Measurements from ENCODE around the gene PHC2. TPM values are rescaled to one million over a fixed set of nuclear protein-coding genes. Genes with fewer than 3 reads are reported as not detected.

PHC2 gene
- total RNA-seq, 1 donor from 2014 or later, result 32.4 TPM

DNA sequence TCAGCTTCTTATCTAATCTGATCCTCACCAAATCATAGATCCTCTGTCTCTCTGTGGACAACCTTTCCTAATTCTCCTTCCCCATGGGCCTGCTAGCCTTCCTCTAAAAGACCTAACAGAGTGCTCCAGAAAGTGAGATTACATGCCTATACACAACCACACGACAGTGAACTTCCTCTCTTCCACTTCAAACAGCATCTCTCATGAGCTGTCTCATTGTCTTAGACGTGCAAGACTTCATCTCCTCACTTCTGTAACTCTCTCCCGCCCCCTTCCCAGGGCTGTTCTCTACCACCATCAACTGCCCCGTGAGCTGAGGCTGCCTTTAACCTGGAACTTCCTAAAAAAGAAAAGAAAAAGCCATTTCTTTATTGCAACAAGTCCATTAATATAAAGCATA lies 95.9 kb downstream of the PHC2 start:
- Mint-ChIP-seq H3K36me3 (ENCODE audit: low read depth) (peaks cover 26% of the 10 kb centered on the region), H3K4me3 (no peak overlapping the region), H3K9me3 (no peaks in the 10 kb centered on the region), H3K27me3 (no peaks in the 10 kb centered on the region), H3K27ac (peak overlapping the region; percentile 46), H3K4me1 (peaks cover 16% of the 10 kb centered on the region)
- no peak for DNase-seq
- intact Hi-C loops (cut with micrococcal nuclease), result no loop called here

DNA sequence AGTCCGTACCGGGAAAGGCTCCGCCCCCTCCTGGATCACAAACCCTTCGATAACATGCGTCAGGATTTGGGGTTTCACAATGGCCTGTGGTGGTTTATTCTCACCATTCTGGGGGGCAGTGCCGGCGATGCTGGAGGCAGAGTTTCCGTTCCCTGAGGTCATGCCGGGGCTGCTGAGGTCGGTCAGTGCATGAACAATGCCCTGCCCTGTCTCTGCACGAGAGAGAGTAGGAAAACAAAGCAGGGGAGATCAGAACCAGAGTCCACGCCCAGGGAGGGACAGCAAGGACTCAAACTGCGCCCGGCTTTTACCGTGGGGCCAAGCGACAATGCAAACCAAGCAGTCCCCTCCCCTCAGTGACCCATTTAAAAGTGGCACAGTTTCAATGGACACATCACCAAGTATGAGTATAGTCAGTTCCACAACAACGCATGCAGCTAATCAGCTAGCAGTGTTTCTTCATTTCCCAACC lies 96.8 kb downstream of the PHC2 start:
- Mint-ChIP-seq H3K4me1 (peaks cover 14% of the 10 kb centered on the region), H3K27me3 (no peaks in the 10 kb centered on the region), H3K4me3 (no peak overlapping the region), H3K9me3 (no peaks in the 10 kb centered on the region), H3K36me3 (ENCODE audit: low read depth) (peaks cover 35% of the 10 kb centered on the region), H3K27ac (no peak overlapping the region)
- DNase-seq, result no peak
- intact Hi-C loops (cut with micrococcal nuclease), result no loop called here

DNA sequence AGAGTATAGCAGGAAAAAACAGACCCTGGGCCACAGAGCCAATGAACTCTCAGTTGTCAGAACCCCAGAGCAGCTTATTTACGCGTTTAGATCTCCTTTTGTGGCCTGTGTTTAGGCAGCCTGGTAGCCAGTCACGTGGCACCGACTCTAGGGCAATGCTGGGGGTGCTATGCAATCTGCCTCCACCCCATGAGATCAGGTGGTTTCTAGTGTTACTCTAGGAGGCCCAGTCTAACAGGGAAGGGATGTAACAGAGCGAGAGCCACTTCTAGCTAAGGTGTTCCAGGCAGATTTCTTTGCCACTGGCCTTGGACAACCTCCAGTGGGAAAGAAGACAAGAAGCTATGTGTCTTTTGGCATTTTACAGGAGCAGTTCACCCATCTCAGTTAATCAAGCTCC lies 98.0 kb downstream of the PHC2 start:
- H3K27ac Mint-ChIP-seq, result no peak overlapping the region
- intact Hi-C loops (cut with micrococcal nuclease), result no loop called here
- H3K9me3 Mint-ChIP-seq, result no peaks in the 10 kb centered on the region
- peaks cover 12% of the 10 kb centered on the region for H3K4me1 Mint-ChIP-seq
- peaks cover 45% of the 10 kb centered on the region for H3K36me3 Mint-ChIP-seq (ENCODE audit: low read depth)
- no peaks in the 10 kb centered on the region for H3K27me3 Mint-ChIP-seq
- no peak for DNase-seq
- no peak overlapping the region for H3K4me3 Mint-ChIP-seq

DNA sequence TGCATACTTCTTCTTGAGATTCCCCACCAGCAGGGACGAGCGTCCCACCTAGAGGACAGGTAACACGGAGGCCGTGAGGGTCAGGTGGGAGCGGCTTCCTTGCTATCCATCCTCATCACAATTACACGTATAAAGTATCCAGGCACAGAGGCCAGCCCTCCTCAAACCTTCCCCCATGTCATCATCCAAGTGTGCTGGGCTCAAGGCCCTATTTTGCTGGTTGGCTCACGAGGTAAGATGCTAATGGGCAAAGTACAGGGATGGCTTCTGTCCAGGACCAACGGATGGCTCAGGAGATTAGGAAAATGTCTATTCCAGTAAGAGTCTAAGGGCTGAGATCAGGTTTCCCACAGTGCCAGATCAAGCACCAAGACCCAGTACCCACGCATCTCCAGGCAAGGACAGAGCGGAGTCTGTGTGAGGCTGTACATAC lies 98.5 kb downstream of the PHC2 start:
- no peak for DNase-seq
- Mint-ChIP-seq H3K27ac (peak overlapping the region; percentile 34), H3K36me3 (ENCODE audit: low read depth) (peaks cover 48% of the 10 kb centered on the region), H3K9me3 (no peaks in the 10 kb centered on the region), H3K27me3 (no peaks in the 10 kb centered on the region), H3K4me1 (peaks cover 11% of the 10 kb centered on the region), H3K4me3 (no peak overlapping the region)
- intact Hi-C loops (cut with micrococcal nuclease), result no loop called here

DNA sequence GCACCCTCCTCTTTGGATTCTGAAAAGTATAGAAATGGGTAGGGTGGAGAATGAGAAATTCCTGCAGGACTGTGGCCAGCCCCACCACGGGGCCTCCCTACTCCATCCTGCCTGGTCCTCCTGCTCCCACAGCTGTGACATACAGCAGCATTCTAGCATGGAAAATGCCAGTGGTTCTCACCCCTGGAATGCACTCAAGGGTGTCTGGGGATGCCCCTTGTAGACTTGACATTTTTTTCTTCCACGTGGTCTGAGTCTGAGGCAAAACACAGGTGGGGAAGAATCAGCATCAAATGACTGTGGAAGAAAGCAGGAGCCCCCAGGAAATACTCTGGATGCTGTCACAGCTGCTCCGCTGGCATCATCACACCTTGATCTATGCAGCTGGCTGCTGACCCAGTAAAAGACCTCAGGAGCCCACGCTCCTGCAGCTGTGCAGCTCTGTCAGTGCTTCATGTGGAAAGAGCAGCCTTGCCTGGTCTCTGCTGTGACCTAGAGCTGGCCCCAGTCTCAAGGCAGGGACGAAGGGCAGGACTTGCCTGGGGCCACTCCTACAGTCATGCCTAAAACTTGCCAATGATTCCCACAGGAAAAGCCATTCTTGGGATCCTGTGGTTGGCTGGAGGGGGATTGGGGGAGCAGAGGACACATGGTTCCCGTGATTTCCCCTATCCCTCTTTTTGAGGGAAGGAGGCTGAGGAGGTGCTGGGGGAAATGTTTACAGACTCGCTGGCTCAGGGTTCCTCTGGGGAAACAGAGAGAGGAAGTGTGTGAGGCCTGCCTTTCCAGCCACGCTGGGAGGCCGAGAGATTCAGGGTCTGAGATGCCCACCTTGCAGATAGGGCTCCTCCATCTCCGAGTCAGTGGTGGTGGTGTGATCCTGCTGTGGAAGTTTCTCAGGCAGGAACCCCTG lies 99.2 kb downstream of the PHC2 start:
- Mint-ChIP-seq H3K4me3 (no peak overlapping the region), H3K27ac (peak overlapping the region; percentile 34), H3K27me3 (no peaks in the 10 kb centered on the region), H3K36me3 (ENCODE audit: low read depth) (peaks cover 50% of the 10 kb centered on the region), H3K4me1 (peaks cover 11% of the 10 kb centered on the region), H3K9me3 (no peaks in the 10 kb centered on the region)
- intact Hi-C loops (cut with micrococcal nuclease), result no loop called here
- DNase-seq, result no peak

DNA sequence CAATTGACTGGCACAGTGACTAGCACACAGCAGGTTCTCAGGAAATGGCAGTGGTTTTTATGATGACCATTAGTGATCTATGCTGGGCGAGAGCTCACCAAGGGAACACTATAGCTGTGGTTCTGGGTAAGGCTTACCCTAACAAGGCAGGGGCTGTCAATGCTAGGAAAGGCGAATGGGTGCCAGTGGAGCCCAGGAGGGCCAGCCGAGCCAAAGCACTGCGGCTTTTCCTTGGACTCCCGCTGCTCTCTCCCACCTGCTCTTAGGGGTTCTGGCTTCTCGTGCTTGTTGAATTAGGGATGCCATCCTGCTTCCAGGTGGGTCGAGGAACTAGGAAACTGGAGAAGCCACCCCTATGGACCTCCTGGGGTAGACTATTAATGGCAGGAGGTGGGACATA lies 100.0 kb downstream of the PHC2 start:
- Mint-ChIP-seq H3K9me3 (no peaks in the 10 kb centered on the region), H3K4me1 (peaks cover 10% of the 10 kb centered on the region), H3K4me3 (no peak overlapping the region), H3K36me3 (ENCODE audit: low read depth) (peaks cover 53% of the 10 kb centered on the region), H3K27ac (no peak overlapping the region), H3K27me3 (no peaks in the 10 kb centered on the region)
- intact Hi-C loops (cut with micrococcal nuclease), result no loop called here
- no peak for DNase-seq

DNA sequence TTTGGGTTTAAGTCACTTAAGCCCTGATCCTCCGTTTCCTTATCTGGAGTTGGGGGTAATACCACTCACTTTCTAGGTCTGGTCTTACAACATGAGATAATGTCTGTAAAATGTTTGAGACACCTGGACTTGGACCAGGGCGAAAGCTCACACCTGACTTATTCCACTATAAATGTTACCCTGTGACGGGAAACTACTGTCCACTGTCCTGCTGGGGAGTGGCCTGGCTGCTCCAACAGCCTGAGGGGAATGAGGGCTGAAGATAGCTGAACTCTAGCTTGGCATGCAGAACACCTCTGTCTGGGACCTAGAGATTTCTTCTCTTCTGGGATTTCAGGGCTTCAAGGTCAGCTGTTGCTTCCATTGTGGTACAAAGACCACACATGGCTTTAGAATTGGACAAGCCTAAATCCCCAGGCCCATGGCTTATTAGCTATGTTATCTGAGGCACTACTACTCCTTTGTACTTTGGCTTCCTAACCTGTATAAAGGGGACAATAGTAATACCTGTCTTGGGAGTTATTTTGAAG lies 100.5 kb downstream of the PHC2 start:
- Mint-ChIP-seq H3K4me3 (no peak overlapping the region), H3K9me3 (no peaks in the 10 kb centered on the region), H3K36me3 (ENCODE audit: low read depth) (peaks cover 57% of the 10 kb centered on the region), H3K27ac (no peak overlapping the region), H3K27me3 (no peaks in the 10 kb centered on the region), H3K4me1 (peaks cover 10% of the 10 kb centered on the region)
- intact Hi-C loops (cut with micrococcal nuclease), result no loop called here
- DNase-seq, result no peak

DNA sequence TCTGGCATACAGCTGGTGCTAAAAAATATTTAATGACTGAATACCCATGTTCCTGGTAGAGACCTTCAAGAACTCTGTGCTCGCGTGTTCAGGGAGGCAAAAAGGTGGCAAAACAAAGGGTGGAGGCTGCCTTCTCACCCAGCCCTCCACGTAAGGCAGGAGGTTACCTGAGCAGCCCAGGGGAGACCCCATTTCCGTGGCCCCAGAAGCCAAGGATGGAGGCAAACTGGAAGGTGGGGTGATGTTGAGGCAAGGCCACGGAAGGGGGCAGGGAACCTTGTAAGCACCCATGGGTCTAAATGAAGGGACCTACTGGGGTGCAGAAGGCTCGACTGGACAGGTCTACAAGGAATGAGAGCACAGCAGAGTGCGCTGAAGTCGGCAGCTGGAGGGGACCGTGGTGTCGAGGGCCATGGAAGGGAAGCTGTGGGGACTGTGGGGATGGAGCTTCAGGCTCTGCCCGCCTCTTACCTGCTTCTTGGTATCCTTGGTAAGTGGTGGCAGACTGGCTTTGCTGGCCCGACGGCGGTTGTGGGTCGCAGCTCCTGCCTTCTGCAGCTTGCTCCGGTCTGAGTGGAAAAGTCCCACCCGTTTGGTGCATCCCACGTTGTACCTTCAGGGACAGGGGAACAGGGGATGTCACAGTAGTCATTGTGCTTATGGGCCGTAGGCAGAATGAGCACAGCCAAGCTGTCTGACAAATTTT lies 101.1 kb downstream of the PHC2 start:
- H3K27ac Mint-ChIP-seq, result peak overlapping the region; percentile 45
- H3K4me1 Mint-ChIP-seq, result peaks cover 4% of the 10 kb centered on the region
- intact Hi-C loops (cut with micrococcal nuclease), result no loop called here
- H3K36me3 Mint-ChIP-seq (ENCODE audit: low read depth), result peaks cover 59% of the 10 kb centered on the region
- H3K9me3 Mint-ChIP-seq, result no peaks in the 10 kb centered on the region
- H3K27me3 Mint-ChIP-seq, result no peaks in the 10 kb centered on the region
- DNase-seq, result no peak
- no peak overlapping the region for H3K4me3 Mint-ChIP-seq

DNA sequence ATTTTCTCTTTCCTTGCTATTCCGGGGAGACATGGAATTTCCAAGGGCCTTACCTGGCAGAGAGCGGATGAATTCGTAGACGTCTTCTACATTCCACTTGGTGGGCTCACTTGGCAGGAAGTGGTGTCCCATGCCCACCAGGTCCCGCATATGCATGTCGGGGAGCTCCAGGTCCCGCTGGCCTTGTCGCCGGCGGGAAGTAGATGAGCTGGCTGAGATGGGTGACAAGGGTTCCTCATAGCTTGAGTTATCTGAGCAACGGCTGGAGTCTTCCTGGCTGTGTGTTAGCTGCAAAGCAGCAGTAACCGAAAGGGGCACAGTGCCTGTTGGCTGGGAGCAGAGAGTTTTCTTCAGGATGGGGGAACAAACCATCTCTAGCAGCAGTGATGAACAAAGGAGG lies 102.1 kb downstream of the PHC2 start:
- no peak for DNase-seq
- Mint-ChIP-seq H3K36me3 (ENCODE audit: low read depth) (peaks cover 59% of the 10 kb centered on the region), H3K4me3 (no peak overlapping the region), H3K4me1 (peaks cover 2% of the 10 kb centered on the region), H3K27me3 (no peaks in the 10 kb centered on the region), H3K27ac (no peak overlapping the region), H3K9me3 (no peaks in the 10 kb centered on the region)
- intact Hi-C loops (cut with micrococcal nuclease), result no loop called here

DNA sequence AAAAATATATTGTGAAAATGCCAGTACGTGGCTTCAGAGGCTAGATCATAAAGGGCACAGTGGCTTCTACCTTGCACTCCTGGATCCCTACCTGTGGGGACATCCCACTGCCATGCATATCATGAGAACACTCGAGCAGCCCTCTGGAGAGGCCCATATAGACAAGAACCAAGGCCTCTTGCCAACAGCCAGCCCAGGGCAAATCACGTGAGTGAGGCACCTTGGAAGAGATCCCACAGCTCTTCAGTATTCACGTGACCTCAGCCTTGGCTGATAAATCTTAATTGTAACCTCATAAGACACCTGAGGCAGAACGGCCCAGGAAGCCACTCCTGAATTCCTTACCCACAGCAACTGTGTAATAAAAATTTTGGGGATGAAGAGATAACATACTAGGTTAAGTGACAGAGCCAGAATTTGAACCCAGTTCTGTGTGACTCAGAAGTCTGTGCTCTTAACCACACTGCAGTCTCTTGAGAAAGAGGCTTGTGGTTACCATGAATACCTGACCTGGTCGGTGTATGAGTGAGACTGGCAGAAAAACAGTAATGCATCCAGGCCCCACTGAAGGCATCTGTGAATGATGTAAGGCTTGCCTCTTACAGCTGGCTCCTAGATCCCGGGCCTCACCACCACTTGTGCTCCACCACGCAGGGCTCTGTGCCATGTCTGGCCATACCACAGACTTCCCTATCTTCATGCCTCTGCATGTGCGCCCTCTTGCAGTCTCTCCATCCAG lies 103.1 kb downstream of the PHC2 start:
- no peak overlapping the region for H3K4me3 Mint-ChIP-seq
- H3K27me3 Mint-ChIP-seq, result no peaks in the 10 kb centered on the region
- H3K27ac Mint-ChIP-seq, result no peak overlapping the region
- DNase-seq, result no peak
- H3K4me1 Mint-ChIP-seq, result peaks cover 2% of the 10 kb centered on the region
- intact Hi-C loops (cut with micrococcal nuclease), result no loop called here
- no peaks in the 10 kb centered on the region for H3K9me3 Mint-ChIP-seq
- peaks cover 55% of the 10 kb centered on the region for H3K36me3 Mint-ChIP-seq (ENCODE audit: low read depth)

DNA sequence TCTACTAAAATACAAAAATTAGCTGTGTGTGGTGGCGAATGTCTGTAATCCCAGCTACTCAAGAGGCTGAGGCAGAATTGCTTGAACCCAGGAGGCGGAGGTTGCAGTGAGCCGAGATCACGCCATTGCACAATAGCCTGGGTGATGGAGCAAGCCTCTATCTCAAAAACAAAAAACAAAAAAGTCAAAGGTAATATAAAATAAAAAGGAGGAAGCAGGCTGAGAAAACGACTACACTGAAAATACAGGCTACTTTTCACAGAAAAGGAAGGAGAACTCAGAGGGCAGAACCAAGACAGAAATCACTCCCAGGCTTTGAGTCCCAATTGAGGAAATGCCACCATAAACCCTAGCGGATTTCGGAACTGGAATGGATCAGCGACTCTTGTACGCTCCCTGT lies 104.1 kb downstream of the PHC2 start:
- H3K4me3 Mint-ChIP-seq, result no peak overlapping the region
- no peaks in the 10 kb centered on the region for H3K9me3 Mint-ChIP-seq
- H3K27ac Mint-ChIP-seq, result no peak overlapping the region
- peaks cover 50% of the 10 kb centered on the region for H3K36me3 Mint-ChIP-seq (ENCODE audit: low read depth)
- DNase-seq, result no peak
- H3K4me1 Mint-ChIP-seq, result peaks cover 2% of the 10 kb centered on the region
- no peaks in the 10 kb centered on the region for H3K27me3 Mint-ChIP-seq
- intact Hi-C loops (cut with micrococcal nuclease), result no loop called here

DNA sequence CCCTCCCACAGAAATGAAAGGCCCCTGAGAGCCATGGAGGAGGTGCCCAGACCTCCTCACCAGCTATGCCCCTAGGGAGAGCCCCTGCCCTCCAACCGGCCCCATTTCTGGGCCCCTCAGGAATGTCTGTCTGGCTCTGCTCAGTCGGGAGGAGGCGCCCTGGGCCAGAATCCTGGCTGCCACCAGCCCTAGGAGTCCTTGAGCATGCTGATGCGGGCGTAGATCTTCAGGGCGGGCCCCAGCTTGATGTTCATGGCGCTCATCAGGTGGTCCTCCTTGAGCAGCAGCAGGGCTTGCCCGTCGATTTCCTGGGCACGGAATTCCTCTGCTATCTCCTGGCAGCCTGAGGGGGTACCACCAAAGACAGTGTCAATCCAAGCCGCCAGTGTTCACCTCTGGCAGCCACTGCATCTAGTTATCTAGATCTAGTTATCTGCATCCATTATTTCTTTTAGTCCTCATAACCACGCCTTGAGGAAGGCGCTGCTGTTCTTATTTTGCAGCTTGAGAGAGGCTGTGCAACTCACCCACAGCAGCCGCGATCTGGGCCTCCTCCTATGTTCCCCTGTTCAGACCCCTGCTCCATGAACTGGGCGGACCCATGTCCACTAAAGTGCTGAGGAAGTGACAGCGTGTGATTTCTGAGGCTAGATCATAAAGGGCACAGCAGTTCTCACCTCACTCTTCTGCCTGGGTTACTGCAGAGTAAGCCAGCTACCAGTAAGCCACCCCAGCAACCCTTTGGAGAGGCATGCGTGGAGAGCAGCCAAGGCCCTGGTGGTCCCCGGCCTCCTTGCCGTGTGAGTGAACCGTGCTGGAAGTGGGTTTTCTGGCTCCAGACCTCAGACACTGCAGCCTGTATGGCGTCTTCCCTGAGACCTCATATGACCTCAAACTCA lies 106.0 kb downstream of the PHC2 start:
- peaks cover 2% of the 10 kb centered on the region for H3K4me1 Mint-ChIP-seq
- no peaks in the 10 kb centered on the region for H3K9me3 Mint-ChIP-seq
- H3K27ac Mint-ChIP-seq, result no peak overlapping the region
- H3K36me3 Mint-ChIP-seq (ENCODE audit: low read depth), result peaks cover 43% of the 10 kb centered on the region
- no peak for DNase-seq
- no peaks in the 10 kb centered on the region for H3K27me3 Mint-ChIP-seq
- intact Hi-C loops (cut with micrococcal nuclease), result no loop called here
- no peak overlapping the region for H3K4me3 Mint-ChIP-seq

All from activated CD4-positive, alpha-beta T cell treated with anti-CD3 and anti-CD28 coated beads, Interleukin-2, amount 10 ng/mL, durations not matched to agents 24 days and 14 days (primary cell).